ENCODE results near the gene LMBRD2. TPM values are rescaled to one million over a fixed set of nuclear protein-coding genes. Genes with fewer than 3 reads are reported as not detected.

Gene LMBRD2
- total and polyA plus RNA-seq, 2 donors (not counting 1 experiment from before 2014, with no cell fraction given) = 2.1 to 10.0 TPM

DNA sequence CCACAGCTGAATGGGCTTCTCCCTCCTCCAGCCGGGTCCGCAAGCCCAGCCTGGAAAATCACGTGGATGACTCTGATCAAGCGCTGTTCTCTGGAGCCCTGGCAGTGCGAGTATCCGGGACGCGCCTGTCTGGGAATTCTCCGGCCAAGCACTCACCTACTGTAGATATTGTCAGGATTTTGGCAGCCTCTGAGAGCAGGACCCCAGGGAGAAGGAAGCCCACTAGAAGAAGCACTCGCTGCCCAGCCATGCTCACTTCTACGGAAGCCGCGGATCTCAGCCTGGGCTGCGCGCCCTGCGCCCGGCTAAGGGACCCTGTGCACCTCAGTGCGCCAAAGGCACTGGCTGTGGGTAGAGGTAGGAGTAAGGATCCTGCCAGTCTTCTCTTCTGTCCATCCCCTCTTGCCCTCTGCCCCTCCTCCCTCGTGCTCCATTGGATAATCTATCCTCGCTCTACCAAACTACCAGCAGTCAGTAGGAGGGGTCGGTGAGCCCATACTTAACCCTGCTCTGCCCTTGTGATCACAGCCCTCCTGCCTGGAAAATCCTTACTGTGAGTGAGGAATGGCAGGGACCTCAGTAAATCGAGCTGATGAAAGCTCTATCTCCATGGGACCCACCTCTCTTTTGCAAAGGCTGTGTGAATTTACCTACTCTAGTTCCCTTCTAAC is 85.0 kb downstream of the LMBRD2 start, which contains the start of gene UGT3A2:
UGT3A2 (minus strand) TSS at position 343 of the 671 bp plus-strand sequence; CDS start at position 250, 93 bp downstream.
- no peak within 1 kb of the TSS for H3K27ac Mint-ChIP-seq
- no peak within 1 kb of the TSS for H3K4me3 ChIP-seq (ENCODE audit: control extremely low read depth in 1 of 5, extremely low read depth in 1 of 5, insufficient read depth in 1 of 5, low read depth in 2 of 5, low read length in 4 of 5)
- H3K27me3 Mint-ChIP-seq = peaks cover 24% of the 10 kb centered on the region
- H3K36me3 ChIP-seq (replicated peaks in 1 of 2; ENCODE audit: control extremely low read depth in 1 of 2, control insufficient read depth in 1 of 2, extremely low read depth in 1 of 2, insufficient read depth in 2 of 2, low read length in 1 of 2) = no peaks in the 10 kb centered on the region
- peaks cover 0 to 7% (median 0%) of the 10 kb centered on the region in 4 experiments for H3K27me3 ChIP-seq (replicated peaks in 1 of 4; ENCODE audit: control extremely low read depth in 1 of 4, control insufficient read depth in 3 of 4, insufficient read depth in 4 of 4, low read length in 3 of 4)
- ChIA-PET CTCF (no interaction called here), POLR2A (no interaction called here)
- peak within 1 kb of the TSS; percentile 51 for H2AFZ ChIP-seq (ENCODE audit: insufficient read depth, low read depth, low read length, poor library complexity, severe bottlenecking)
- H3K4me1 ChIP-seq (ENCODE audit: control insufficient read depth in 2 of 2, insufficient read depth in 2 of 2, low read length in 2 of 2) = peaks cover 10 to 12% of the 10 kb centered on the region in 2 donors
- H3K9me3 Mint-ChIP-seq (ENCODE audit: insufficient read depth) = no peaks in the 10 kb centered on the region
- no peak within 1 kb of the TSS for H3K4me3 Mint-ChIP-seq
- H3K9me3 ChIP-seq (ENCODE audit: control extremely low read depth in 1 of 3, control insufficient read depth in 2 of 3, insufficient read depth in 1 of 3, low read length in 2 of 3) = no peaks in the 10 kb centered on the region
- no peaks in the 10 kb centered on the region for H3K79me2 ChIP-seq (ENCODE audit: control insufficient read depth, insufficient read depth, low read length)
- H3K4me2 ChIP-seq (replicated peaks; ENCODE audit: low read depth, low read length, poor library complexity, severe bottlenecking) = peak within 1 kb of the TSS; percentile 28
- H4K20me1 ChIP-seq (ENCODE audit: control insufficient read depth, insufficient read depth, low read length, poor library complexity, severe bottlenecking) = no peaks in the 10 kb centered on the region
- ATAC-seq (ENCODE audit: low read depth) (no peak), DNase-seq (no peak)
- WGBS (ENCODE audit: insufficient coverage) = 2% methylated on average over 16 of the region's 22 CpGs
- no peak for TF ChIP-seq EZH2 (IDR thresholded peaks at IDR 0.05; ENCODE audit: borderline replicate concordance, insufficient read depth, low read depth, low read length, poor library complexity, severe bottlenecking)
- TF ChIP-seq, protein P1, sequence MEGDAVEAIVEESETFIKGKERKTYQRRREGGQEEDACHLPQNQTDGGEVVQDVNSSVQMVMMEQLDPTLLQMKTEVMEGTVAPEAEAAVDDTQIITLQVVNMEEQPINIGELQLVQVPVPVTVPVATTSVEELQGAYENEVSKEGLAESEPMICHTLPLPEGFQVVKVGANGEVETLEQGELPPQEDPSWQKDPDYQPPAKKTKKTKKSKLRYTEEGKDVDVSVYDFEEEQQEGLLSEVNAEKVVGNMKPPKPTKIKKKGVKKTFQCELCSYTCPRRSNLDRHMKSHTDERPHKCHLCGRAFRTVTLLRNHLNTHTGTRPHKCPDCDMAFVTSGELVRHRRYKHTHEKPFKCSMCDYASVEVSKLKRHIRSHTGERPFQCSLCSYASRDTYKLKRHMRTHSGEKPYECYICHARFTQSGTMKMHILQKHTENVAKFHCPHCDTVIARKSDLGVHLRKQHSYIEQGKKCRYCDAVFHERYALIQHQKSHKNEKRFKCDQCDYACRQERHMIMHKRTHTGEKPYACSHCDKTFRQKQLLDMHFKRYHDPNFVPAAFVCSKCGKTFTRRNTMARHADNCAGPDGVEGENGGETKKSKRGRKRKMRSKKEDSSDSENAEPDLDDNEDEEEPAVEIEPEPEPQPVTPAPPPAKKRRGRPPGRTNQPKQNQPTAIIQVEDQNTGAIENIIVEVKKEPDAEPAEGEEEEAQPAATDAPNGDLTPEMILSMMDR (IDR thresholded peaks at IDR 0.05) = no peak
- intact Hi-C loops (cut with micrococcal nuclease) = no loop called here
- H3K4me1 Mint-ChIP-seq = peaks cover 4% of the 10 kb centered on the region
- H3K27ac ChIP-seq (ENCODE audit: low read length in 2 of 2) = no peak within 1 kb of the TSS
- no peak within 1 kb of the TSS for H3K9ac ChIP-seq (ENCODE audit: low read length)

DNA sequence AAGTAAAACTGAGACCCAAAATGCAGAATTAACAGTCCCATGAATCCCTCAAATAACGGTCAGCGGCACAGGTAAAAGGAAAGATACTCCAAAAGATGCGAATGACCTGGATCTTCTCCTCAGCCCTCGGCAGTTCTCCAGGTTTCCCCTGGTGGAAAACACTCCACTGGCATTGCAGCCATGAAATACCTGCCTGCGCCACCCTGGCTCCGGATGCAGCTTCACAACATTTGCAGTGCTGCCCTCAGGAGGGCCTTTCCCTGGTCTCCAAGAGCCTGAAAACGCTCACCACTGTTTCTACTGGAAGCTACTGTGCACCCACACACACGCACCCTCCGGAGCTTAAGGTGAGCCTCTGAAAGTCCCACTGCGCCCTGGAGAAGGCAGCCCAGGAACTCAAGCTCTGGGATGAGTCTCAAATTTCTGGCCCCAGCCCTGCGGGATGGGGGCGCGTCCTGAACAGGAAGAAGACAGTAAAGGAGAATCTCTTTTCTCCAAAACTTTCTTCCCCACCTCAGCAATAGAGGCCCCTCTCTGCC is 85.6 kb downstream of the LMBRD2 start:
- WGBS (ENCODE audit: insufficient coverage) = 37% methylated on average over 13 of the region's 13 CpGs
- Histone ChIP-seq H3K4me3 (ENCODE audit: control extremely low read depth in 1 of 5, extremely low read depth in 1 of 5, insufficient read depth in 1 of 5, low read depth in 2 of 5, low read length in 4 of 5) (no peak overlapping the region), H4K20me1 (ENCODE audit: control insufficient read depth, insufficient read depth, low read length, poor library complexity, severe bottlenecking) (no peaks in the 10 kb centered on the region), H3K4me2 (replicated peaks; ENCODE audit: low read depth, low read length, poor library complexity, severe bottlenecking) (no peak overlapping the region), H3K27me3 (replicated peaks in 1 of 4; ENCODE audit: control extremely low read depth in 1 of 4, control insufficient read depth in 3 of 4, insufficient read depth in 4 of 4, low read length in 3 of 4) (peaks cover 0 to 7% (median 0%) of the 10 kb centered on the region in 4 experiments), H3K4me1 (ENCODE audit: control insufficient read depth in 2 of 2, insufficient read depth in 2 of 2, low read length in 2 of 2) (peaks cover 5 to 10% of the 10 kb centered on the region in 2 donors), H3K27ac (ENCODE audit: low read length in 2 of 2) (no peak overlapping the region), H2AFZ (ENCODE audit: insufficient read depth, low read depth, low read length, poor library complexity, severe bottlenecking) (no peak overlapping the region), H3K36me3 (replicated peaks in 1 of 2; ENCODE audit: control extremely low read depth in 1 of 2, control insufficient read depth in 1 of 2, extremely low read depth in 1 of 2, insufficient read depth in 2 of 2, low read length in 1 of 2) (no peaks in the 10 kb centered on the region), H3K9me3 (ENCODE audit: control extremely low read depth in 1 of 3, control insufficient read depth in 2 of 3, insufficient read depth in 1 of 3, low read length in 2 of 3) (no peaks in the 10 kb centered on the region), H3K9ac (ENCODE audit: low read length) (no peak overlapping the region), H3K79me2 (ENCODE audit: control insufficient read depth, insufficient read depth, low read length) (no peaks in the 10 kb centered on the region)
- intact Hi-C loops (cut with micrococcal nuclease) = no loop called here
- CTCF ChIA-PET = no interaction called here
- POLR2A ChIA-PET = no interaction called here
- no peak for ATAC-seq (ENCODE audit: low read depth)
- no peaks in the 10 kb centered on the region for H3K9me3 Mint-ChIP-seq (ENCODE audit: insufficient read depth)
- H3K27ac Mint-ChIP-seq = no peak overlapping the region
- peaks cover 4% of the 10 kb centered on the region for H3K4me1 Mint-ChIP-seq
- H3K27me3 Mint-ChIP-seq = peaks cover 24% of the 10 kb centered on the region
- H3K4me3 Mint-ChIP-seq = no peak overlapping the region
- TF ChIP-seq, protein P1 (IDR thresholded peaks at IDR 0.05) = no peak
- TF ChIP-seq EZH2 (IDR thresholded peaks at IDR 0.05; ENCODE audit: borderline replicate concordance, insufficient read depth, low read depth, low read length, poor library complexity, severe bottlenecking) = no peak
- DNase-seq = no peak

Data from B cell (primary cell).